Keratinocyte (primary cell): ENCODE results near the gene DLG4. TPM values are rescaled to one million over a fixed set of nuclear protein-coding genes. Genes with fewer than 3 reads are reported as not detected.

Source experiments
- DNase-seq: peaks from one replicate; pipeline ENCODE4 v3.0.0-alpha.2; 2011; ENCODE audit warnings: low read depth, missing footprints, low spot score
- FAIRE-seq: peaks from 2 replicates; lab custom pipeline; 2011; peaks lifted over from hg19 to GRCh38; lab: Jason Lieb, UNC
- H2AFZ ChIP-seq: 2 replicates; pipeline ENCODE4 v1.6.0; 2012; ENCODE audit warnings: low read length, control low read depth, inconsistent platforms; ENCODE audit not compliant: control insufficient read depth
- H3K27ac ChIP-seq: 2 replicates; pipeline ENCODE4 v1.5.1; 2011; ENCODE audit warnings: low read length; ENCODE audit not compliant: control insufficient read depth, insufficient read depth
- H3K27me3 ChIP-seq: 3 replicates; pipeline ENCODE4 v1.6.0; 2011; ENCODE audit warnings: low read length; ENCODE audit not compliant: control insufficient read depth, insufficient read depth; ENCODE audit errors: extremely low read depth
- H3K36me3 ChIP-seq, 2 experiments: 2 replicates in 1 of 2; 3 replicates in 1 of 2; pipeline ENCODE4 v1.5.1; 2011; ENCODE audit warnings: low read length in 2 of 2, mild to moderate bottlenecking in 1 of 2; ENCODE audit not compliant: control insufficient read depth in 2 of 2, insufficient read depth in 2 of 2; ENCODE audit errors: extremely low read depth in 1 of 2
- H3K4me1 ChIP-seq: 3 replicates; pipeline ENCODE4 v1.5.1; 2011; ENCODE audit warnings: low read length; ENCODE audit not compliant: control insufficient read depth, insufficient read depth; ENCODE audit errors: extremely low read depth
- H3K4me2 ChIP-seq: 3 replicates; pipeline ENCODE4 v1.6.0; 2011; ENCODE audit warnings: low read depth, low read length; ENCODE audit not compliant: control insufficient read depth, insufficient read depth; ENCODE audit errors: extremely low read depth
- H3K4me3 ChIP-seq, 3 experiments: fragments of 200-600 bp in 1 of 3; sonication (generic) in 1 of 3; 2 replicates in 2 of 3; 3 replicates in 1 of 3; pipeline ENCODE4 v1.5.1; 2011 to 2016; ENCODE audit warnings: low read length in 3 of 3, mild to moderate bottlenecking in 3 of 3, control low read depth in 2 of 3, inconsistent platforms in 1 of 3, low read depth in 1 of 3, mixed read lengths in 1 of 3, mixed run types in 1 of 3, moderate library complexity in 1 of 3; ENCODE audit not compliant: control insufficient read depth in 2 of 3, insufficient read depth in 2 of 3; ENCODE audit errors: extremely low read depth in 1 of 3
- H3K79me2 ChIP-seq: 2 replicates; pipeline ENCODE4 v1.6.0; 2012; ENCODE audit warnings: low read length; ENCODE audit not compliant: control insufficient read depth, insufficient read depth
- H3K9ac ChIP-seq: 3 replicates; pipeline ENCODE4 v1.6.0; 2011; ENCODE audit warnings: low read length; ENCODE audit not compliant: control insufficient read depth, insufficient read depth; ENCODE audit errors: extremely low read depth
- H3K9me1 ChIP-seq: 3 replicates; pipeline ENCODE4 v1.6.0; 2011; ENCODE audit warnings: low read length; ENCODE audit not compliant: control insufficient read depth, insufficient read depth; ENCODE audit errors: extremely low read depth
- H3K9me3 ChIP-seq: 2 replicates; pipeline ENCODE4 v1.5.1; 2012; ENCODE audit warnings: low read depth, low read length; ENCODE audit not compliant: control insufficient read depth
- H4K20me1 ChIP-seq: 3 replicates; pipeline ENCODE4 v1.6.0; 2011; ENCODE audit warnings: low read length; ENCODE audit not compliant: control insufficient read depth, insufficient read depth; ENCODE audit errors: extremely low read depth
- CTCF ChIP-seq, 3 experiments: IDR thresholded peaks in 1 of 3; conservative IDR thresholded peaks in 1 of 3; optimal IDR thresholded peaks in 1 of 3; 2 replicates in 2 of 3; 3 replicates in 1 of 3; pipeline versions ENCODE3 to v1.5.1; 2011; ENCODE audit warnings: low read length in 3 of 3, mild to moderate bottlenecking in 3 of 3, moderate library complexity in 2 of 3, control low read depth in 1 of 3, inconsistent platforms in 1 of 3; ENCODE audit not compliant: insufficient read depth in 2 of 3; ENCODE audit errors: extremely low read depth in 1 of 3
- EZH2 ChIP-seq: IDR thresholded peaks from one replicate; pipeline ENCODE4 v1.6.1; 2012; ENCODE audit warnings: inconsistent platforms, mild to moderate bottlenecking, low read length, moderate library complexity
- dilution Hi-C: fragments of 300-500 bp; cut with MboI; formaldehyde crosslinking; loops from one replicate; pipeline ENCODE4 v1.7.0; 2020; ENCODE audit warnings: low sequenced_read_pairs; ENCODE audit not compliant: extremely low pct_ligation_motif_present
- polyA plus RNA-seq, 5 experiments: library from polyadenylated mRNA; depleted of rRNA in 3 of 5; stranded (reverse) in 3 of 5; stranded (forward) in 1 of 5; unstranded in 1 of 5; fragments of >200 nt; gene quantifications; 1 replicate in 1 of 5; 2 replicates in 3 of 5; 3 replicates in 1 of 5; pipeline versions ENCODE4 v1.2.1 to v1.2.3, GENCODE V29; 2011 to 2012; ENCODE audit warnings: missing spikeins in 2 of 5, low read depth in 1 of 5, low replicate concordance in 1 of 5

The DLG4 gene
- polyA plus RNA-seq, 1 donor (not counting 4 experiments of a cell fraction or from before 2014, with no cell fraction given): 4.5 TPM

GRCh38 chr17:7205561-7205960 is 14.1 kb downstream of the DLG4 start:
- H2AFZ ChIP-seq: peak overlapping the region; percentile 84

GRCh38 chr17:7204828-7205461 is 14.7 kb downstream of the DLG4 start:
- peak overlapping the region; percentile 83 for H3K4me2 ChIP-seq
- H4K20me1 ChIP-seq: no peaks in the 10 kb centered on the region
- no peaks in the 10 kb centered on the region for H3K27me3 ChIP-seq
- TF ChIP-seq EZH2: no peak
- no peak for TF ChIP-seq CTCF (optimal IDR thresholded peaks at IDR 0.05 in 1 of 3, IDR thresholded peaks at IDR 0.05 in 1 of 3, conservative IDR thresholded peaks at IDR 0.05 in 1 of 3; ENCODE audit: extremely low read depth in 1 of 3, insufficient read depth in 2 of 3, low read length in 3 of 3)
- H3K4me3 ChIP-seq: peak overlapping the region; percentile 32 to 68 (median 32)
- dilution Hi-C loops: no loop called here
- H3K36me3 ChIP-seq: no peaks in the 10 kb centered on the region
- peak overlapping the region; percentile 52 for H3K9ac ChIP-seq
- FAIRE-seq (no peak), DNase-seq (no peak)
- H3K27ac ChIP-seq: peak overlapping the region; percentile 20
- peak overlapping the region; percentile 84 for H2AFZ ChIP-seq
- peaks cover 5% of the 10 kb centered on the region for H3K4me1 ChIP-seq
- no peaks in the 10 kb centered on the region for H3K79me2 ChIP-seq
- no peaks in the 10 kb centered on the region for H3K9me1 ChIP-seq
- H3K9me3 ChIP-seq: no peaks in the 10 kb centered on the region

More at GRCh38 chr17:7205561-7205960, 14.1 kb downstream of the DLG4 start:
- Histone ChIP-seq H3K79me2 (no peaks in the 10 kb centered on the region), H3K36me3 (no peaks in the 10 kb centered on the region), H3K9me3 (no peaks in the 10 kb centered on the region), H3K9ac (peak overlapping the region; percentile 52), H3K27ac (no peak overlapping the region), H3K4me3 (peak overlapping the region in 1 of 3 experiments; percentile 68), H3K4me1 (peaks cover 5% of the 10 kb centered on the region), H3K27me3 (no peaks in the 10 kb centered on the region), H3K4me2 (peak overlapping the region; percentile 83), H3K9me1 (no peaks in the 10 kb centered on the region), H4K20me1 (no peaks in the 10 kb centered on the region)
- no peak for FAIRE-seq
- TF ChIP-seq CTCF (optimal IDR thresholded peaks at IDR 0.05 in 1 of 3, IDR thresholded peaks at IDR 0.05 in 1 of 3, conservative IDR thresholded peaks at IDR 0.05 in 1 of 3; ENCODE audit: extremely low read depth in 1 of 3, insufficient read depth in 2 of 3, low read length in 3 of 3) (no peak), EZH2 (no peak)
- no peak for DNase-seq
- dilution Hi-C loops: no loop called here
